K562 (cell line): ENCODE measurements around the gene NGRN.

Source experiments
- TOE1 ChIP-seq, 2 experiments: fragments of 450-650 bp in 1 of 2; sonication (generic) in 1 of 2; formaldehyde crosslinking in 1 of 2; IDR thresholded peaks; 2 replicates each; pipeline versions ENCODE4 v1.7.1 to v1.8.0; 2016 to 2022; ENCODE audit warnings: borderline replicate concordance in 2 of 2, mild to moderate bottlenecking in 2 of 2, antibody characterized with exemption in 1 of 2, inconsistent platforms in 1 of 2, low read depth in 1 of 2, missing genetic modification reagents in 1 of 2, moderate library complexity in 1 of 2
- ZNF140 ChIP-seq: fragments of 250-450 bp; sonication (Bioruptor Pico); IDR thresholded peaks from 2 replicates; pipeline ENCODE4 v1.8.0; 2021; ENCODE audit warnings: moderate library complexity, mild to moderate bottlenecking, inconsistent platforms

- TF ChIP-seq ZNF140 (CRISPR knock-in tag): no peak
- no peak for TF ChIP-seq TOE1 (IDR thresholded peaks at IDR 0.05; ENCODE audit: borderline replicate concordance)
- TF ChIP-seq TOE1 (CRISPR knock-in tag; IDR thresholded peaks at IDR 0.05; ENCODE audit: borderline replicate concordance, low read depth): no peak
Measured at GRCh38 chr15:90306560-90306959, 41.1 kb downstream of the NGRN start.
